ENCODE data around the gene CTSZ. TPM values are rescaled to one million over a fixed set of nuclear protein-coding genes. Genes with fewer than 3 reads are reported as not detected.
"Not testable (repeated sequence)": the region's sequence is repeated elsewhere in the genome, so short reads cannot be mapped to it uniquely, and the experiment has no call there.

The CTSZ gene
- total RNA-seq, 1 donor = 223 TPM

DNA sequence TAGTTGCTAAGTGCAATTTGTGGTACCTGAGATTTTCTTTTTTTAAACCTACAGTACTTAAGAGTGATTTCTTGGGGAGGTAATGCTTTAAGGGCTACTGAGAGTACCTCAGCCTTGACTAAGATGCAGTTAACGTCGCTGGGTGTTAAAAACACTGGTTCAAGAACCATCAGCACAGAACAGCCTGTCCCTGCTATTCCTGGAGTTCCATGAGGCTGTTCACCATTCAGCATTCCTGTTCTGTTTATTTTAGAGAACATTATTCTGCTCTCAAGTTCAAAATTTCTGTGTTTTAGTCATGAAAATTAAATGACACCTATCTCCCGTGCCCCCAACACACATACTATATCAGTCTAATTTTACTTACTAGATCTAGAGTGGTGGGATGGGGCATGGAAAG lies 37.2 kb upstream of the CTSZ start:
- no peak overlapping the region for H3K4me2 ChIP-seq (ENCODE audit: insufficient read depth, low read length)
- no peak for DNase-seq (ENCODE audit: insufficient read length, low spot score, missing footprints)
- H3K27me3 ChIP-seq (ENCODE audit: insufficient read depth, low read length) = no peaks in the 10 kb centered on the region
- TF ChIP-seq, protein P1, sequence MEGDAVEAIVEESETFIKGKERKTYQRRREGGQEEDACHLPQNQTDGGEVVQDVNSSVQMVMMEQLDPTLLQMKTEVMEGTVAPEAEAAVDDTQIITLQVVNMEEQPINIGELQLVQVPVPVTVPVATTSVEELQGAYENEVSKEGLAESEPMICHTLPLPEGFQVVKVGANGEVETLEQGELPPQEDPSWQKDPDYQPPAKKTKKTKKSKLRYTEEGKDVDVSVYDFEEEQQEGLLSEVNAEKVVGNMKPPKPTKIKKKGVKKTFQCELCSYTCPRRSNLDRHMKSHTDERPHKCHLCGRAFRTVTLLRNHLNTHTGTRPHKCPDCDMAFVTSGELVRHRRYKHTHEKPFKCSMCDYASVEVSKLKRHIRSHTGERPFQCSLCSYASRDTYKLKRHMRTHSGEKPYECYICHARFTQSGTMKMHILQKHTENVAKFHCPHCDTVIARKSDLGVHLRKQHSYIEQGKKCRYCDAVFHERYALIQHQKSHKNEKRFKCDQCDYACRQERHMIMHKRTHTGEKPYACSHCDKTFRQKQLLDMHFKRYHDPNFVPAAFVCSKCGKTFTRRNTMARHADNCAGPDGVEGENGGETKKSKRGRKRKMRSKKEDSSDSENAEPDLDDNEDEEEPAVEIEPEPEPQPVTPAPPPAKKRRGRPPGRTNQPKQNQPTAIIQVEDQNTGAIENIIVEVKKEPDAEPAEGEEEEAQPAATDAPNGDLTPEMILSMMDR (IDR thresholded peaks at IDR 0.05; ENCODE audit: extremely low read depth, low read depth, low read length) = no peak
- peak overlapping the region; percentile 25 for H2AFZ ChIP-seq (ENCODE audit: low read length)
- H3K4me3 ChIP-seq (ENCODE audit: insufficient read depth, low read length) = no peak overlapping the region
- H3K4me1 ChIP-seq (ENCODE audit: insufficient read depth, low read length) = peaks cover 37% of the 10 kb centered on the region
- no peaks in the 10 kb centered on the region for H3K9me3 ChIP-seq (ENCODE audit: low read depth, low read length)
- peaks cover 7% of the 10 kb centered on the region for H4K20me1 ChIP-seq (ENCODE audit: insufficient read depth, low read length)
- peaks cover 10% of the 10 kb centered on the region for H3K36me3 ChIP-seq (ENCODE audit: insufficient read depth, low read length)
- H3K27ac ChIP-seq (ENCODE audit: low read depth, low read length) = no peak overlapping the region
- H3K79me2 ChIP-seq (ENCODE audit: insufficient read depth, low read length) = peaks cover 33% of the 10 kb centered on the region

DNA sequence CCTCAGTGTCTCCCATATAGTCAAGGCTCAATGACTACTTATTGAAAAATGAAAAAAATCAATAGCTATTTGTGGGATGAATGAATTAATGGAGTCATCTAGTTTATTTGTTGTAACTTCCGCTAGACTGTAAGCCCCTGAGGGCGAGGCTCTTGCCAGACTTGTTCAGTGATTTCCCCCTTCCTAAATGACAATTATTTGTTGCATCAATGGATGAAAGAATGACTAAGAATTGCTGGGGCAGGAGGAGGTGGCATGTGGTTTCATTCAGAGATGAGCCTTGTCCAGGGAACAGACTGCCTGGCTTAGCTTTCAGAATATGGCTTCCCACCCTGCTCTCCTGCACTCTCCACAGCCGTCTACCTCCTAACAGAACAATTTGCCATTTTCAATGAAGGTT lies 36.6 kb upstream of the CTSZ start:
- peak overlapping the region; percentile 13 for H2AFZ ChIP-seq (ENCODE audit: low read length)
- DNase-seq (ENCODE audit: insufficient read length, low spot score, missing footprints) = no peak

DNA sequence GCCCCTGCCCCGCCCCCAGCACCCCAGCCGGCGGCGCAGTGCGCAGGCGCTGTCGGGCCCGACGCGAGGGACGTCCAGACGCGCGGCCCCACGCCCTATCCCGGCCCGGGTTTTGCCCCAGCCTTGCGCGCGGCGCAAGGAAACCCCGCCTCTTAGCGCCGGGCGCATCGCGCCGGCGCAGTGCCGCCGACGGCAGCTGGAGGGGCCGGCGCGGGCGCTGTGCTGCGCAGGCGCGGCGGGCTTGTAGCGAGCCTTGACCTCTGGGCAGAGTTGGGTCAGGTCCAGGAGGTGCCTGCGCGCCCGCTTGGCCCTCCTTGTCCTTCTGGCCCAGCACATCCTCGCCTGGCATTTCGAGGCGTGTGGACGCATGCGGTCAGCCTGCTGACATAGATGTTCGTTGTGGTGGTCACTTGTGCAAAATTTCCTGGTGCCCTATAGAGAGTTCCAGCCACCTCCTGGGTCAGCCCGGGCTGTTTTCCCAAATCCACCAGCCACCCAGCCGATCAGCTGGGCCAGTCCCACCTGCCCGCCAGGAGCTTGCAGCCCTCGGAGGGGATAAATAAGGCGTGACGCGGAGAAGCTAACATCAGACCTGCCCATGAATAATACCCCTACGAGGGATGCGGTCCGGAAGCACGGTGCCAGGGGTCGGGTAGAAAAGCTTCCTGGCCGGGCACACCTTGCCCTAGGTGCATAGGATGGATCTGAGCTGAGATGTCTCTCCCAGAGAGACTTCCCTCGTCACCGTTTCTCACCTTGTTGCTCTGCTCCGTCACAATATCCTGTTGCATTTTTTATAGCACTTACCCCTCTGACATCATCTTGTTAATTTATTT lies 36.0 kb upstream of the CTSZ start:
- peaks cover 11% of the 10 kb centered on the region for H3K36me3 ChIP-seq (ENCODE audit: insufficient read depth, low read length)
- H3K4me3 ChIP-seq (ENCODE audit: insufficient read depth, low read length) = peak overlapping the region; percentile 94
- DNase-seq (ENCODE audit: insufficient read length, low spot score, missing footprints) = peak; percentile 99
- H3K27ac ChIP-seq (ENCODE audit: low read depth, low read length) = no peak overlapping the region
- H3K4me2 ChIP-seq (ENCODE audit: insufficient read depth, low read length) = peak overlapping the region; percentile 87
- H3K27me3 ChIP-seq (ENCODE audit: insufficient read depth, low read length) = no peaks in the 10 kb centered on the region
- peaks cover 29% of the 10 kb centered on the region for H3K4me1 ChIP-seq (ENCODE audit: insufficient read depth, low read length)
- peaks cover 8% of the 10 kb centered on the region for H4K20me1 ChIP-seq (ENCODE audit: insufficient read depth, low read length)
- no peaks in the 10 kb centered on the region for H3K9me3 ChIP-seq (ENCODE audit: low read depth, low read length)
- peak overlapping the region; percentile 94 for H2AFZ ChIP-seq (ENCODE audit: low read length)
- TF ChIP-seq, protein P1 (IDR thresholded peaks at IDR 0.05; ENCODE audit: extremely low read depth, low read depth, low read length) = no peak
- peaks cover 46% of the 10 kb centered on the region for H3K79me2 ChIP-seq (ENCODE audit: insufficient read depth, low read length)

More for the DNA sequence above, 36.6 kb upstream of the CTSZ start:
- H3K4me2 ChIP-seq (ENCODE audit: insufficient read depth, low read length) = peak overlapping the region; percentile 87
- peaks cover 10% of the 10 kb centered on the region for H3K36me3 ChIP-seq (ENCODE audit: insufficient read depth, low read length)
- peak overlapping the region; percentile 94 for H3K4me3 ChIP-seq (ENCODE audit: insufficient read depth, low read length)
- no peaks in the 10 kb centered on the region for H3K9me3 ChIP-seq (ENCODE audit: low read depth, low read length)
- no peak overlapping the region for H3K27ac ChIP-seq (ENCODE audit: low read depth, low read length)
- H4K20me1 ChIP-seq (ENCODE audit: insufficient read depth, low read length) = peaks cover 8% of the 10 kb centered on the region
- peaks cover 39% of the 10 kb centered on the region for H3K79me2 ChIP-seq (ENCODE audit: insufficient read depth, low read length)
- no peaks in the 10 kb centered on the region for H3K27me3 ChIP-seq (ENCODE audit: insufficient read depth, low read length)
- TF ChIP-seq, protein P1 (IDR thresholded peaks at IDR 0.05; ENCODE audit: extremely low read depth, low read depth, low read length) = no peak
- peaks cover 35% of the 10 kb centered on the region for H3K4me1 ChIP-seq (ENCODE audit: insufficient read depth, low read length)

GRCh38 chr20:59042151-59042795 lies 35.2 kb upstream of the CTSZ start, which contains the start of gene PRELID3B:
TSS of gene PRELID3B (minus strand) at chr20:59042786. CDS start at chr20:59042730, 56 bp downstream.
- no peaks in the 10 kb centered on the region for H3K9me3 ChIP-seq (ENCODE audit: low read depth, low read length)
- peak within 1 kb of the TSS; percentile 94 for H3K4me3 ChIP-seq (ENCODE audit: insufficient read depth, low read length)
- peaks cover 19% of the 10 kb centered on the region for H3K36me3 ChIP-seq (ENCODE audit: insufficient read depth, low read length)
- H2AFZ ChIP-seq (ENCODE audit: low read length) = peak within 1 kb of the TSS; percentile 94
- TF ChIP-seq, protein P1 (IDR thresholded peaks at IDR 0.05; ENCODE audit: extremely low read depth, low read depth, low read length) = no peak
- H3K27me3 ChIP-seq (ENCODE audit: insufficient read depth, low read length) = no peaks in the 10 kb centered on the region
- H3K27ac ChIP-seq (ENCODE audit: low read depth, low read length) = peak within 1 kb of the TSS; percentile 69
- peaks cover 22% of the 10 kb centered on the region for H3K4me1 ChIP-seq (ENCODE audit: insufficient read depth, low read length)
- peaks cover 11% of the 10 kb centered on the region for H4K20me1 ChIP-seq (ENCODE audit: insufficient read depth, low read length)
- H3K4me2 ChIP-seq (ENCODE audit: insufficient read depth, low read length) = peak within 1 kb of the TSS; percentile 87
- H3K79me2 ChIP-seq (ENCODE audit: insufficient read depth, low read length) = peaks cover 53% of the 10 kb centered on the region
- peak; percentile 92 for DNase-seq (ENCODE audit: insufficient read length, low spot score, missing footprints)

DNA sequence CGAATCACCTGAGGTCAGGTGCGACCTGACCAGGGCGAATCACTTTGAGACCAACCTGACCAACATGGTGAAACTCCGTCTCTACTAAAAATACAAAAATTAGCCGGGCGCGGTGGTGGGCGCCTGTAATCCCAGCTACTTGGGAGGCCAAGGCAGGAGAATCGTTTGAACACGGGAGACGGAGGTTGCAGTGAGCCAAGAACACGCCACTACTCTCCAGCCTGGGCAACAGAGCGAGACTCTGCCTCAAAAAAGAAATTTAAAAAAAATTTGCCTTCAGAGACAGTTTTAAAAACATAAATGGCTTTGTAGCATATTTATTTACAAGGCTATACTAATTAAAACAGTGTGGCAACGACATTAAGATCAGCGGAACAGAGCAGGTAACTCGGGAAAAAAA lies 34.4 kb upstream of the CTSZ start:
- Histone ChIP-seq H3K36me3 (ENCODE audit: insufficient read depth, low read length) (peaks cover 27% of the 10 kb centered on the region), H4K20me1 (ENCODE audit: insufficient read depth, low read length) (peaks cover 12% of the 10 kb centered on the region), H3K4me2 (ENCODE audit: insufficient read depth, low read length) (peak overlapping the region; percentile 77), H3K79me2 (ENCODE audit: insufficient read depth, low read length) (peaks cover 58% of the 10 kb centered on the region), H3K4me1 (ENCODE audit: insufficient read depth, low read length) (peaks cover 22% of the 10 kb centered on the region), H3K4me3 (ENCODE audit: insufficient read depth, low read length) (peak overlapping the region; percentile 94)
- H3K27me3 ChIP-seq (ENCODE audit: insufficient read depth, low read length); H3K9me3 ChIP-seq (ENCODE audit: low read depth, low read length); H2AFZ ChIP-seq (ENCODE audit: low read length); DNase-seq (ENCODE audit: insufficient read length, low spot score, missing footprints); H3K27ac ChIP-seq (ENCODE audit: low read depth, low read length): not testable (repeated sequence)

Data from osteoblast (primary cell).